Uterus (tissue), 4 donors: Measurements from ENCODE around the gene NRARP. TPM values are rescaled to one million over a fixed set of nuclear protein-coding genes. Genes with fewer than 3 reads are reported as not detected.

Experiments
- DNase-seq, 2 donors: peaks; one replicate each; pipeline ENCODE4 v3.0.0-alpha.2; 2019 to 2020
- H3K27ac ChIP-seq, 2 donors: fragments of 200-600 bp; sonication (generic); 1 replicate in 1 of 2; 2 replicates in 1 of 2; pipeline ENCODE4 v1.5.1; 2016 to 2018
- H3K27me3 ChIP-seq, 2 donors: fragments of 200-600 bp; sonication (generic); one replicate each; pipeline ENCODE4 v1.5.1; 2018 to 2019; ENCODE audit warnings: control low read depth in 1 of 2
- H3K36me3 ChIP-seq, 2 donors: fragments of 200-600 bp; sonication (generic); one replicate each; pipeline ENCODE4 v1.5.1; 2019; ENCODE audit warnings: control low read depth in 1 of 2
- H3K4me1 ChIP-seq, 2 donors: fragments of 200-600 bp; sonication (generic); one replicate each; pipeline ENCODE4 v1.5.1; 2018 to 2019; ENCODE audit warnings: control low read depth in 1 of 2
- H3K4me3 ChIP-seq, 2 donors: fragments of 200-600 bp; sonication (generic); 1 replicate in 1 of 2; 2 replicates in 1 of 2; pipeline ENCODE4 v1.5.1; 2018 to 2019; ENCODE audit warnings: mild to moderate bottlenecking in 1 of 2
- H3K9me3 ChIP-seq, 2 donors: fragments of 200-600 bp; sonication (generic); one replicate each; pipeline ENCODE4 v1.5.1; 2019; ENCODE audit warnings: control low read depth in 1 of 2
- POLR2A ChIP-seq, 2 donors: fragments of 450-650 bp; IDR thresholded peaks; one replicate each; pipeline ENCODE4 v1.6.1; 2016; ENCODE audit warnings: antibody characterized with exemption in 2 of 2, mild to moderate bottlenecking in 1 of 2, moderate library complexity in 1 of 2
- intact Hi-C: fragments of 100-400 bp; cut with DNase I; formaldehyde crosslinking; loops from one replicate; pipeline ENCODE4 v1.15.1; 2023; ENCODE audit warnings: low total_unique reads
- total RNA-seq, 4 donors: library from RNA; depleted of rRNA in 3 of 4; stranded (reverse); fragments of >200 nt in 3 of 4; gene quantifications; one replicate each; pipeline versions ENCODE4 v1.1.0 to v1.2.4, GENCODE V29; 2014 to 2023
- TF ChIP-seq, protein P1 (sequence below), 4 experiments: fragments of 200-600 bp in 2 of 4; fragments of 450-650 bp in 2 of 4; sonication (generic) in 2 of 4; IDR thresholded peaks; one replicate each; pipeline ENCODE4 v1.5.1; 2016 to 2019; ENCODE audit warnings: antibody characterized with exemption in 4 of 4, mild to moderate bottlenecking in 2 of 4, moderate library complexity in 1 of 4
- donor health status: DM: yes; HTN: yes; CAD: no.

NRARP gene
- total RNA-seq, 4 donors from 2014 or later = 0.29 to 16.5 (median 11.4) TPM

DNA sequence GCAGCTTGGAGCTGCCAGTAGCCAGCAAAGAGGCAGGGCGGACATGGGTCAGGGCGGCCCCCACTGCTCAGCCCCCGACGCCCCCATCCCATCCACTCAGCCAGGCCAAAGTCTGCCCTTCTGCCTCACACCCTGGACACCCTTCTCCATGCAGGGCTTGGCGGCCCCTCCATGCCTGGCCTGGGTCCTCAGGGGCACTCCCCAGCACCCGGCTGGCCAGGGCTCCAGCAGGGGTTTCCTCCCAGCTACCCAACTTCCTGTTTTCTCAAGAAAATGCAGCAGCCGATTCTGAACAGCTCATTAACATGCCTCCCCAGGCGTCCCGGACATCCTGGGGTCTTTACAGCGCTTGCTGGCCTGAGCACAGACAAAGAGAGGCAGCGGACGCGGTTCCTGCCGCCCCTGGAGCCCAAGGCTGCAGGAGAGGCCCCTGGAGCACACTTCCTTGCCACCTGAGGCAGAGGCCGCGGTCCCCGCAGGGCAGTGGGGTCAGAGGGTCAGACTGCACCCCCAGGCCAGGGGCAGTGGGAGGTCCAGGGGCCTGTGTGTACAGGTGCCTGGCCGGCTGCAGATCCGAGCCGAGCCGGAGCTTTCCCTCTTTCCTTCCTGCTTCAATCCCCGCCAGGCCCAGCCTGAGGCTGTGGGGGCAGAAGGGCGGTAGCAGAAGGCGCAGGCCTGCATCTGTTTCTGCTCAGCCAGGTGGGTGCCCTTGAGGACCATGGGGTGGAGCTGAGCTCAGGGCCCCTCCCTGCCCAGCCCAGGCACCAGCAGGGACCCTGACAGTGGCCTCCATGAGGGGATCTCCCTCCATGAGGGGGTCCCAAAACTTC, 18.7 kb upstream of the NRARP start:
- Histone ChIP-seq H3K4me1 (peaks cover 0 to 8% of the 10 kb centered on the region in 2 donors), H3K27ac (no peak overlapping the region), H3K4me3 (no peak overlapping the region), H3K9me3 (no peaks in the 10 kb centered on the region), H3K36me3 (no peaks in the 10 kb centered on the region), H3K27me3 (peaks cover 0 to 9% of the 10 kb centered on the region in 2 donors)
- TF ChIP-seq POLR2A (IDR thresholded peaks at IDR 0.05) = no peak
- TF ChIP-seq, protein P1, sequence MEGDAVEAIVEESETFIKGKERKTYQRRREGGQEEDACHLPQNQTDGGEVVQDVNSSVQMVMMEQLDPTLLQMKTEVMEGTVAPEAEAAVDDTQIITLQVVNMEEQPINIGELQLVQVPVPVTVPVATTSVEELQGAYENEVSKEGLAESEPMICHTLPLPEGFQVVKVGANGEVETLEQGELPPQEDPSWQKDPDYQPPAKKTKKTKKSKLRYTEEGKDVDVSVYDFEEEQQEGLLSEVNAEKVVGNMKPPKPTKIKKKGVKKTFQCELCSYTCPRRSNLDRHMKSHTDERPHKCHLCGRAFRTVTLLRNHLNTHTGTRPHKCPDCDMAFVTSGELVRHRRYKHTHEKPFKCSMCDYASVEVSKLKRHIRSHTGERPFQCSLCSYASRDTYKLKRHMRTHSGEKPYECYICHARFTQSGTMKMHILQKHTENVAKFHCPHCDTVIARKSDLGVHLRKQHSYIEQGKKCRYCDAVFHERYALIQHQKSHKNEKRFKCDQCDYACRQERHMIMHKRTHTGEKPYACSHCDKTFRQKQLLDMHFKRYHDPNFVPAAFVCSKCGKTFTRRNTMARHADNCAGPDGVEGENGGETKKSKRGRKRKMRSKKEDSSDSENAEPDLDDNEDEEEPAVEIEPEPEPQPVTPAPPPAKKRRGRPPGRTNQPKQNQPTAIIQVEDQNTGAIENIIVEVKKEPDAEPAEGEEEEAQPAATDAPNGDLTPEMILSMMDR (IDR thresholded peaks at IDR 0.05) = no peak
- intact Hi-C loops = no loop called here
- DNase-seq = no peak

DNA sequence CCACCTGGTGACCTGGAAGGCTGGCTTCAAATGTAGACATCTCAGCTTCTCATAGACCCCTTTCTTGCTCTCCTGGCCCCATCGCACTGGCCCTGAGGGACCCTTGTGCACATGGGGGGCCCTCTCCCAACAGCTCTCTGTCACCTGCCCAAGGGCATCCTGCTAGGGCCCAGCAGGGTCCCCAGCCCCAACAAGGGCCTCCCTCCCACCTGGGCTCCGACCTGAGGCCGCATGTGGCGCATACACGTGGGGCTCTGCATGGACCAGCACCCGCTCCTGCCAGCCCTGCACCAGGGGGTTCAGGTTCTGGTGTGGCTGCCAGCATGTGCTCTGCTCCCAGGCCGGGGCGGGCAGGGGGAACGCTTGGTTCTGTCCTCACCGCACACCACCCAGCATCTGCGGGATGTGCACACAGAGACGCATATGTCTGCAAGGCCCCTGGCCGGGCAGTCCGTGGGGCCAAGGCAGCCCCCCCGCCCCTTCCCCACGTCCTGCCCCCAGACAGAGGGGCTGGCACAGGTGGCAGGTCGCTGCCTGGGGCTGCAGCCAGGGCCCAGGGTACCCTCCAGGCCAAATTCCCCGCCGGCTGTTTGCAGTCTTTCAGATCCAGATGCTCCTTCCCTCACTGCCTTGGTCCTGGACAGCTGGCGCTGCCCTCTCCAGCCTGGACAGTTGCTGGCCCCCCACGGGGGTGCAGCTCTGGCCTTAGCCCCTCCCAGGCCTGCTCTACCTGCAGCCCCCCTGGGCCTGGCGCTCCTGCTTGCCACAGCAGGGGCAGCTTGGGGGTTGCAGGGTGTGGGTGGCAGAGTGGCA, 17.9 kb upstream of the NRARP start:
- Histone ChIP-seq H3K4me3 (no peak overlapping the region), H3K9me3 (no peaks in the 10 kb centered on the region), H3K27me3 (peaks cover 0 to 9% of the 10 kb centered on the region in 2 donors), H3K4me1 (peaks cover 0 to 12% of the 10 kb centered on the region in 2 donors), H3K36me3 (no peaks in the 10 kb centered on the region), H3K27ac (no peak overlapping the region)
- intact Hi-C loops = no loop called here
- TF ChIP-seq POLR2A (IDR thresholded peaks at IDR 0.05) = no peak
- TF ChIP-seq, protein P1 (IDR thresholded peaks at IDR 0.05) = no peak
- DNase-seq = no peak

DNA sequence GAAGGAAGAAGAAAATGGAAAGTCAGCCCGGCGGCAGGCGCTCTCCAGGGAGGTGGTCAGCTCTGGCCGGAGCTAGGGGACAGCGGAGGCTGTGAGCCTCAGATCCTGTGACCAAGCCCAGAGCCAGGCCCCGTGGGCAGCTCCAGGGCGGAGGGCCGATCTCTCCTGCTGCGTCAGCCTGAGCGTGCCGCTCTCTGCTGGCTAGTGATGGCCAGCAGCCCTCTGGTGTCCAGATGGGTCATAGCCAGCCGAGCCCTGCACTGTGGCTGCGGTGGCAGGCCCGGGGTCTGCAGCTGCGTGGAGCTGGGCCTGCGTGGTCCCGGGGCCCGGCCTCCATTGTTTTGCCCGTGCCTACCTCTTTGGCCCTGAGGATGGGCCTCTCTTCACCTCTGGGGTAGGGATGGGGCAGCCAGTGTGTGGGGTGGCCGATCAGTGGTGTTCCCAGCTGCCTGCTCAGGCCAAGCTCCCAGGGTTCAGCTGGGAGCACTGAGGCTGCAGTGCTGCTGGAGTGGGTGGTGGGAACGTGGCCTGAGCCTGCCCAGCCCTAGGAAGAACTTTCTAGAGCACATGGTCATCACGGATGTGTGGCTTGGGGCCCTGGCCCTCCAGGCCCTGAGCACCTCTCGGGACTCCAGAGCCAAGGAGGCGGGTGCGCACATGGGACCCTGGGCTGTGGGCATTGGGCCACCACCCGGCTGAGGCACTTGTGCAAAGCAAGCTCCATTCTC, 17.1 kb upstream of the NRARP start:
- H3K4me1 ChIP-seq = peaks cover 0 to 12% of the 10 kb centered on the region in 2 donors
- peak; percentile 31 for DNase-seq
- TF ChIP-seq POLR2A (IDR thresholded peaks at IDR 0.05) = no peak
- TF ChIP-seq, protein P1 (IDR thresholded peaks at IDR 0.05) = peak in 3 of 4 experiments; percentile 10 to 61 (median 40)
- peaks cover 0 to 9% of the 10 kb centered on the region in 2 donors for H3K27me3 ChIP-seq
- peak overlapping the region; percentile 55 to 76 for H3K27ac ChIP-seq
- no peaks in the 10 kb centered on the region for H3K36me3 ChIP-seq
- H3K4me3 ChIP-seq = no peak overlapping the region
- H3K9me3 ChIP-seq = no peaks in the 10 kb centered on the region
- intact Hi-C loops = no loop called here

DNA sequence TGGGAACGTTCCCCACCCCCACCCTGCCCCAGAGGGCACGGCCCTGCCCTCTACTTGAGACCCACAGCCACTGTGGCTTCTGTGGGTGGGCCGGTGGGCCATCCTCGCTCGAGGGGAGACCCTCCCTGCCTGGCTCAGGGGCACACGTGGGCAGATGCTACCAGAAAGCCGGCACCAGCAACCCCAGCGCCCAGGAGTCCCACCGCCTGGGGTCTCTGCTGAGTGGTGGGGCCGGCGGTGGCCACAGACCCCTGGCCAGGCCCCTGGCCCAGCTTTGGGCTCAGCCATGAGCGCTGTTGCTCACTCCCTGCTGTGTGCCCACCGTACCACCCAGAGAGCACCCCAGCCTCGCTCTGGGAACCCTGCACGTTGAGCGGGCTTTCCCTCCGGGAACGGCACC, 16.5 kb upstream of the NRARP start:
- Histone ChIP-seq H3K4me1 (peaks cover 0 to 12% of the 10 kb centered on the region in 2 donors), H3K27me3 (peaks cover 0 to 9% of the 10 kb centered on the region in 2 donors), H3K36me3 (no peaks in the 10 kb centered on the region), H3K9me3 (no peaks in the 10 kb centered on the region), H3K4me3 (no peak overlapping the region), H3K27ac (peak overlapping the region; percentile 55 to 76)
- no peak for DNase-seq
- TF ChIP-seq POLR2A (IDR thresholded peaks at IDR 0.05) = no peak
- TF ChIP-seq, protein P1 (IDR thresholded peaks at IDR 0.05) = no peak
- intact Hi-C loops = no loop called here
